MV-4-11 (cell line): ENCODE results near the gene SF3B2.
A peak's percentile ranks its signal among the peaks of the same experiment; 100 is the strongest.
"Not testable (repeated sequence)": the region's sequence is repeated elsewhere in the genome, so short reads cannot be mapped to it uniquely, and the experiment has no call there.

ENCODE experiments used
- DNase-seq: peaks from one replicate; lab custom pipeline; 2025; lab: John Stamatoyannopoulos, UW

The SF3B2 gene

GRCh38 chr11:66076561-66076960 is 24.4 kb downstream of the SF3B2 start:
- DNase-seq: no peak

GRCh38 chr11:66077927-66078326 is 25.8 kb downstream of the SF3B2 start:
- no peak for DNase-seq

GRCh38 chr11:66078949-66079348 is 26.8 kb downstream of the SF3B2 start:
- not testable (repeated sequence) for DNase-seq

- DNase-seq: peak; percentile 53
Measured at GRCh38 chr11:66080055-66080817, 28.1 kb downstream of the SF3B2 start.

GRCh38 chr11:66081505-66081904 is 29.3 kb downstream of the SF3B2 start:
- peak; percentile 76 for DNase-seq

GRCh38 chr11:66082946-66083698 is 31.0 kb downstream of the SF3B2 start:
- DNase-seq: no peak

GRCh38 chr11:66083767-66084166 is 31.6 kb downstream of the SF3B2 start:
- no peak for DNase-seq

- no peak for DNase-seq
Measured at GRCh38 chr11:66084821-66085475, 32.8 kb downstream of the SF3B2 start.

- no peak for DNase-seq
Measured at GRCh38 chr11:66087148-66087908, 35.2 kb downstream of the SF3B2 start.

GRCh38 chr11:66089067-66089466 is 36.9 kb downstream of the SF3B2 start:
- no peak for DNase-seq

- no peak for DNase-seq
Measured at GRCh38 chr11:66090288-66090687, 38.1 kb downstream of the SF3B2 start.

GRCh38 chr11:66092125-66092524 is 40.0 kb downstream of the SF3B2 start:
- DNase-seq: not testable (repeated sequence)

GRCh38 chr11:66099746-66100145 is 47.6 kb downstream of the SF3B2 start:
- DNase-seq: peak; percentile 38

GRCh38 chr11:66100272-66101065 is 48.3 kb downstream of the SF3B2 start:
- DNase-seq: peak; percentile 37

GRCh38 chr11:66101066-66101464 is 48.9 kb downstream of the SF3B2 start:
- DNase-seq: no peak

- DNase-seq: no peak
Measured at GRCh38 chr11:66104057-66104638, 52.0 kb downstream of the SF3B2 start.

- no peak for DNase-seq
Measured at GRCh38 chr11:66106786-66107599, 54.8 kb downstream of the SF3B2 start.

- DNase-seq: no peak
Measured at GRCh38 chr11:66107600-66108510, 55.7 kb downstream of the SF3B2 start.

- no peak for DNase-seq
Measured at GRCh38 chr11:66109294-66109693, 57.1 kb downstream of the SF3B2 start.
